Spleen (tissue), 11 donors: ENCODE measurements around the gene PBRM1. TPM values are rescaled to one million over a fixed set of nuclear protein-coding genes. Genes with fewer than 3 reads are reported as not detected.

Experiments used
- DNase-seq: peaks from one replicate; pipeline ENCODE4 v3.0.0-alpha.2; 2020
- H3K27ac ChIP-seq, 8 donors: fragments of 200-600 bp; sonication (generic) in 7 of 8; 1 replicate in 4 of 8; 2 replicates in 4 of 8; pipeline versions ENCODE4 v1.5.0 to v1.8.0; 2016 to 2021; ENCODE audit warnings: inconsistent platforms in 4 of 8, mild to moderate bottlenecking in 4 of 8, moderate library complexity in 1 of 8
- H3K27me3 ChIP-seq, 7 donors: fragments of 200-600 bp; sonication (generic) in 6 of 7; replicated peaks in 1 of 7; 1 replicate in 4 of 7; 2 replicates in 3 of 7; pipeline versions ENCODE4 v1.5.0 to v1.8.0; 2016 to 2021; ENCODE audit warnings: inconsistent platforms in 3 of 7, mild to moderate bottlenecking in 1 of 7
- H3K36me3 ChIP-seq, 6 donors: fragments of 200-600 bp; sonication (generic) in 5 of 6; 1 replicate in 4 of 6; 2 replicates in 2 of 6; pipeline versions ENCODE4 v1.5.0 to v1.8.0; 2016 to 2021; ENCODE audit warnings: inconsistent platforms in 2 of 6
- H3K4me1 ChIP-seq, 6 donors: fragments of 200-600 bp; sonication (generic) in 5 of 6; 1 replicate in 3 of 6; 2 replicates in 3 of 6; pipeline versions ENCODE4 v1.5.0 to v1.8.0; 2016 to 2021; ENCODE audit warnings: inconsistent platforms in 3 of 6
- H3K4me3 ChIP-seq, 8 donors: fragments of 200-600 bp; sonication (generic) in 7 of 8; 1 replicate in 4 of 8; 2 replicates in 4 of 8; pipeline versions ENCODE4 v1.5.0 to v1.8.0; 2016 to 2021; ENCODE audit warnings: inconsistent platforms in 4 of 8, mild to moderate bottlenecking in 4 of 8, moderate library complexity in 2 of 8
- H3K9me3 ChIP-seq, 8 donors: fragments of 200-600 bp; sonication (generic) in 7 of 8; 1 replicate in 4 of 8; 2 replicates in 4 of 8; pipeline versions ENCODE4 v1.5.0 to v1.8.0; 2016 to 2021; ENCODE audit warnings: inconsistent platforms in 4 of 8
- POLR2A ChIP-seq, 3 donors: fragments of 450-650 bp; IDR thresholded peaks; one replicate each; pipeline ENCODE4 v1.5.1; 2017; ENCODE audit warnings: antibody characterized with exemption in 3 of 3, mild to moderate bottlenecking in 1 of 3
- POLR2AphosphoS5 ChIP-seq, 3 donors: sonication (generic); formaldehyde crosslinking; IDR thresholded peaks; one replicate each; pipeline ENCODE4 v1.5.1; 2017; ENCODE audit warnings: antibody characterized with exemption in 3 of 3
- WGBS, 5 donors: extraction: QIAGEN DNeasy Blood & Tissue Kit in 3 of 5; methylation state at CpG; one replicate each; pipeline versions ENCODE4 v1.1.5 to v1.1.7; 2013 to 2018; 5-methylcytosine and 5-hydroxymethylcytosine counted together
- intact Hi-C: fragments of 100-400 bp; cut with DNase I; formaldehyde crosslinking; loops from one replicate; pipeline ENCODE4 v1.15.0; 2023; ENCODE audit warnings: low total_unique reads
- polyA plus RNA-seq, 3 donors: library from polyadenylated mRNA; stranded (reverse); fragments of 200-250 nt; gene quantifications; one replicate each; pipeline ENCODE4 v1.2.1, GENCODE V29; 2013
- total RNA-seq, 7 donors: library from RNA; depleted of rRNA in 3 of 7; stranded (reverse); fragments of >200 nt in 3 of 7; fragmentation: NEBNext Ultra II Directional in 4 of 7; extraction: Animal tissue kit (Norgen Biotek cat#: 25700) in 4 of 7; gene quantifications; one replicate each; pipeline versions ENCODE4 v1.1.0 to v1.2.1, GENCODE V29; 2016 to 2021
- TF ChIP-seq, protein P1 (sequence below), 11 experiments: fragments of 200-600 bp in 7 of 11; fragments of 450-650 bp in 4 of 11; sonication (generic) in 4 of 11; IDR thresholded peaks in 8 of 11; conservative IDR thresholded peaks in 3 of 11; 1 replicate in 7 of 11; 2 replicates in 4 of 11; pipeline versions ENCODE4 v1.4.0 to v1.8.0; 2016 to 2021; ENCODE audit warnings: antibody characterized with exemption in 11 of 11, inconsistent platforms in 4 of 11, mild to moderate bottlenecking in 1 of 11
- donor health status: healthy with polysubstance abuse.
- donor health status: DM: no; HTN: no; CAD: no; lungs with moderate emphysema.
- donor health status: DM: no; HTN: no; CAD: no.
- donor health status: Bipolar disorder and iron deficiency.
- donor health status: healthy.
- donor health status: DM: no; HTN: no; CAD: no.
- donor health status: DM: yes; HTN: yes; CAD: no.

The PBRM1 gene
- total and polyA plus RNA-seq, 10 donors, result 5.7 to 125 (median 69.5) TPM

DNA sequence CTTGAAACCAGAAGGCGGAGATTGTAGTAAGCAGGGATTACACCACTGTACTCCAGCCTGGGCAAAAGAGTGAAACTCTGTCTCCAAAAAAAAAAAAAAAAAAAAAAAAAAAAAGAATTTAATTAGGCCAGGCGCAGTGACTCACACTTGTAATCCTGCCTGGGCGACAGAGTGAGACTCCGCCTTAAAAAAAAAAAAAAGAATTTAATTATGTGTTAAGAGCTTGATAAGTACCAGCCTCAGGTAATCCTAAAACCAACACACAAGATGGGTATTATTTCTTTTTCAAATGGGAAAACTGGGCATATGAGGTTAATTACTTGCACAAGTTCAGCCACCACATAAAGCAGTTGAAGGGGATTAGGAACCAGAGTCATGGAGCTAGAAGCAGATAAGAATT, 49.0 kb downstream of the PBRM1 start:
- 90 to 98% (median 91%) methylated on average over 4 of the region's 4 CpGs for WGBS, 5 donors
- no peaks in the 10 kb centered on the region for H3K4me1 ChIP-seq
- no peak overlapping the region for H3K4me3 ChIP-seq
- intact Hi-C loops, result no loop called here
- H3K27ac ChIP-seq, result no peak overlapping the region
- H3K36me3 ChIP-seq, result peaks cover 0 to 100% (median 80%) of the 10 kb centered on the region in 6 donors
- no peaks in the 10 kb centered on the region for H3K27me3 ChIP-seq
- TF ChIP-seq, protein P1, sequence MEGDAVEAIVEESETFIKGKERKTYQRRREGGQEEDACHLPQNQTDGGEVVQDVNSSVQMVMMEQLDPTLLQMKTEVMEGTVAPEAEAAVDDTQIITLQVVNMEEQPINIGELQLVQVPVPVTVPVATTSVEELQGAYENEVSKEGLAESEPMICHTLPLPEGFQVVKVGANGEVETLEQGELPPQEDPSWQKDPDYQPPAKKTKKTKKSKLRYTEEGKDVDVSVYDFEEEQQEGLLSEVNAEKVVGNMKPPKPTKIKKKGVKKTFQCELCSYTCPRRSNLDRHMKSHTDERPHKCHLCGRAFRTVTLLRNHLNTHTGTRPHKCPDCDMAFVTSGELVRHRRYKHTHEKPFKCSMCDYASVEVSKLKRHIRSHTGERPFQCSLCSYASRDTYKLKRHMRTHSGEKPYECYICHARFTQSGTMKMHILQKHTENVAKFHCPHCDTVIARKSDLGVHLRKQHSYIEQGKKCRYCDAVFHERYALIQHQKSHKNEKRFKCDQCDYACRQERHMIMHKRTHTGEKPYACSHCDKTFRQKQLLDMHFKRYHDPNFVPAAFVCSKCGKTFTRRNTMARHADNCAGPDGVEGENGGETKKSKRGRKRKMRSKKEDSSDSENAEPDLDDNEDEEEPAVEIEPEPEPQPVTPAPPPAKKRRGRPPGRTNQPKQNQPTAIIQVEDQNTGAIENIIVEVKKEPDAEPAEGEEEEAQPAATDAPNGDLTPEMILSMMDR (IDR thresholded peaks at IDR 0.05 in 8 of 11, conservative IDR thresholded peaks at IDR 0.05 in 3 of 11), result no peak
- TF ChIP-seq POLR2A (IDR thresholded peaks at IDR 0.05), result no peak
- TF ChIP-seq POLR2AphosphoS5 (IDR thresholded peaks at IDR 0.05), result no peak
- no peaks in the 10 kb centered on the region for H3K9me3 ChIP-seq
- no peak for DNase-seq

DNA sequence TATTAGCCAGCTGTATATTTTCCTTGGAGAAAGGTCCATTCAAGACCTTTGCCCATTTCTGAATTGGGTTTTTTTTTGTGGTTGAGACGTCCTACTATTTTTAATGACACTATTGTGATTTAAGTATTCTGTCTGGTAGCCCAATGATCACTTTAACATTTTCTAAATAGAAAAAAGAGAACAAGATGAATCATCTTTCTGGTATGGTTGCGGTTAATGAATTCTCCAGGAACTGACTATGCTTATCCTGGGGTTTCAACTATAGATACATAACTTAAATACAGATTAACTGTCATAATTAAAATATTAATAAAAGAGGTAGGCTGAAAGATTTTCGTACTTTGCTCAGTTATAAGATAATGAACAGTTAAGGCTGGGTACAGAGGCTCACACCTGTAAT, 51.9 kb downstream of the PBRM1 start:
- no peaks in the 10 kb centered on the region for H3K9me3 ChIP-seq
- no peak overlapping the region for H3K4me3 ChIP-seq
- TF ChIP-seq, protein P1 (IDR thresholded peaks at IDR 0.05 in 8 of 11, conservative IDR thresholded peaks at IDR 0.05 in 3 of 11), result no peak
- no peak for TF ChIP-seq POLR2A (IDR thresholded peaks at IDR 0.05)
- no peaks in the 10 kb centered on the region for H3K27me3 ChIP-seq
- intact Hi-C loops, result no loop called here
- no peak for DNase-seq
- WGBS, 5 donors, result 94 to 97% (median 96%) methylated on average over 3 of the region's 3 CpGs
- H3K27ac ChIP-seq, result no peak overlapping the region
- peaks cover 0 to 100% (median 61%) of the 10 kb centered on the region in 6 donors for H3K36me3 ChIP-seq
- H3K4me1 ChIP-seq, result no peaks in the 10 kb centered on the region

DNA sequence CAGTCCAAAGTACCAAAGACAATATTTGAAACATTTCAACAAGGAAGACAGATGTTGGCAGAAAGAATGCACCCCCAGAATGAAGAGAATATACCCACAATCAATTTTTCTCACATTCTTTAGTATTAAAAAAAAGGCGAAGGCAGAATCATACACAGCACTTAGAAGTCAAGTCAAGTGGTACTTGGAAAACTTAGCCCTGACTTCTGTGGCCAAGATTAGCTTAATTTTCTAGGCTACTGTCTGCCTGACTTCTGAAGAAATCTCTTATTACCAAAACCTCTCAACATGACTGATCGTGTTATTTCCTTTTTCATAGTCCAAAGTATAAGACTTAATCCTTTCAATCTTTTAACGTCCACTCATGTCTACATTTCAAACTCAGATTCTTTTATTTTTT, 60.7 kb downstream of the PBRM1 start:
- 87 to 93% (median 91%) methylated on average over 3 of the region's 3 CpGs for WGBS, 5 donors
- Histone ChIP-seq H3K9me3 (no peaks in the 10 kb centered on the region), H3K27ac (no peak overlapping the region), H3K27me3 (no peaks in the 10 kb centered on the region), H3K4me1 (no peaks in the 10 kb centered on the region), H3K36me3 (peaks cover 0 to 100% (median 39%) of the 10 kb centered on the region in 6 donors), H3K4me3 (no peak overlapping the region)
- intact Hi-C loops, result no loop called here
- DNase-seq, result no peak
- TF ChIP-seq POLR2AphosphoS5 (IDR thresholded peaks at IDR 0.05), result no peak
- TF ChIP-seq, protein P1 (IDR thresholded peaks at IDR 0.05 in 8 of 11, conservative IDR thresholded peaks at IDR 0.05 in 3 of 11), result no peak
- no peak for TF ChIP-seq POLR2A (IDR thresholded peaks at IDR 0.05)

DNA sequence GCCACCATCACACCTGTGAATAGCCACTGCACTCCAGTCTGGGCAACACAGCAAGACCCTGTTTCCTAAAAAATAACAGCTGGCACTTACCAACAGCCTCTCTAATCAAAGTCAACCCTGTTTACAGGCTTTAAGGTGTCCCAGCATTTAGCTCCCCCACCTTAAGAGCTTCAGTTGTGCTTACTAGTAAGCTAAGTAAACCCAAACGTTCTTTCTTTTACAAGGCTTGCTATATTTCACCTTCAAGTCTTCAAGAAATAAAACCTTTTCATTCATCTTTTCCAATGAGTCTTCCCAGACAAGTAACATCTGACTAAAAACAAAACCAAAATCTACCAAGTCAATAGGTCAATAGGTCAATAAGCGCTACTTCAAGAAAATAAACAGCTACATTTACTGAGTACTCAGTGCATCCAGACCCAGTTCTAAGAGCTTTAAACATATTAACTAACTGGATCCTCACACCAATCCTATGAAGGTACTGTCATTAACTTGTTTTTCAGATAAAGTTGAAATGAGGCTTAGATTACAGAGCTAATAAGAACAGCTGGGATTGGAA, 62.4 kb downstream of the PBRM1 start:
- WGBS, 5 donors, result 69 to 86% (median 78%) methylated on average over 2 of the region's 2 CpGs

More for the DNA sequence above, 62.4 kb downstream of the PBRM1 start:
- TF ChIP-seq, protein P1 (IDR thresholded peaks at IDR 0.05 in 8 of 11, conservative IDR thresholded peaks at IDR 0.05 in 3 of 11), result no peak
- TF ChIP-seq POLR2A (IDR thresholded peaks at IDR 0.05), result no peak
- DNase-seq, result no peak
- H3K27me3 ChIP-seq, result no peaks in the 10 kb centered on the region
- no peaks in the 10 kb centered on the region for H3K4me1 ChIP-seq
- intact Hi-C loops, result no loop called here
- no peaks in the 10 kb centered on the region for H3K9me3 ChIP-seq
- no peak overlapping the region for H3K4me3 ChIP-seq
- peaks cover 0 to 100% (median 45%) of the 10 kb centered on the region in 6 donors for H3K36me3 ChIP-seq
- H3K27ac ChIP-seq, result no peak overlapping the region
